IgD-negative memory B cell (primary cell): Measurements from ENCODE around the gene IL9. TPM values are rescaled to one million over a fixed set of nuclear protein-coding genes. Genes with fewer than 3 reads are reported as not detected.

Experiments
- H3K27ac Mint-ChIP-seq, 3 donors: one replicate each; pipeline ENCODE4 v1.8.0; 2020 to 2022; ENCODE audit warnings: mild to moderate bottlenecking in 3 of 3, mixed read lengths in 3 of 3, moderate library complexity in 1 of 3
- H3K27me3 Mint-ChIP-seq: one replicate; pipeline ENCODE4 v1.8.0; 2021; ENCODE audit warnings: mixed read lengths
- H3K36me3 Mint-ChIP-seq: one replicate; pipeline ENCODE4 v1.8.0; 2020; ENCODE audit warnings: mild to moderate bottlenecking, mixed read lengths
- H3K4me1 Mint-ChIP-seq, 3 donors: one replicate each; pipeline ENCODE4 v1.8.0; 2020 to 2022; ENCODE audit warnings: mixed read lengths in 3 of 3, mild to moderate bottlenecking in 1 of 3
- H3K4me3 Mint-ChIP-seq, 4 donors: one replicate each; pipeline ENCODE4 v1.8.0; 2020 to 2022; ENCODE audit warnings: mild to moderate bottlenecking in 4 of 4, mixed read lengths in 4 of 4, moderate library complexity in 3 of 4
- H3K9me3 Mint-ChIP-seq, 3 donors: one replicate each; pipeline ENCODE4 v1.8.0; 2020 to 2021; ENCODE audit warnings: mixed read lengths in 3 of 3, mild to moderate bottlenecking in 1 of 3
- polyA plus RNA-seq: library from polyadenylated mRNA; unstranded; fragments of 300-500 nt; fragmentation: Illumina TruSeq; gene quantifications from one replicate; pipeline ENCODE4 v1.2.3, GENCODE V29; 2021

The IL9 gene
- polyA plus RNA-seq, 1 donor from 2014 or later, result not detected

DNA sequence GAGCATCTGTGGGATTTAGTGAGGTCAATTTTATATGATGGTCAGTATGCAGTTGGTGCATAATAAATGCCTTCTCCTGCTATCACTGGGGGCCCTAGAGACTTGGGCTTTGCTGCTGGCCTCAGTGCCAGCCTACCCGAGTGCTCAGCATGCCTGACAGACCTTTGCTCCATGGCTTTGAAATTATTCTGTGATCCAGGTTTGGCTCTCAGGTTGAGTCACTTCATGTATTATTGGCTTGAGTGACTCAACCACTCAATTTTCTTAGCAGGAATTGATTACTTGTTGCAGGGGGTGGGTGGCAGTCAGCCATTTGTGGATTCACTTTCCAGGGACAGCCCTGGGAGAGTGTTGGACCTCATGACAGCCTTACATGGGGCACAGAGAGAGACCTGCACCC lies 47.7 kb downstream of the IL9 start:
- no peak overlapping the region for H3K27ac Mint-ChIP-seq
- peaks cover 0 to 3% (median 0%) of the 10 kb centered on the region in 3 donors for H3K4me1 Mint-ChIP-seq
- no peaks in the 10 kb centered on the region for H3K36me3 Mint-ChIP-seq
- H3K4me3 Mint-ChIP-seq, result no peak overlapping the region
- H3K27me3 Mint-ChIP-seq, result no peaks in the 10 kb centered on the region
- H3K9me3 Mint-ChIP-seq, result peaks cover 0 to 5% (median 0%) of the 10 kb centered on the region in 3 donors

DNA sequence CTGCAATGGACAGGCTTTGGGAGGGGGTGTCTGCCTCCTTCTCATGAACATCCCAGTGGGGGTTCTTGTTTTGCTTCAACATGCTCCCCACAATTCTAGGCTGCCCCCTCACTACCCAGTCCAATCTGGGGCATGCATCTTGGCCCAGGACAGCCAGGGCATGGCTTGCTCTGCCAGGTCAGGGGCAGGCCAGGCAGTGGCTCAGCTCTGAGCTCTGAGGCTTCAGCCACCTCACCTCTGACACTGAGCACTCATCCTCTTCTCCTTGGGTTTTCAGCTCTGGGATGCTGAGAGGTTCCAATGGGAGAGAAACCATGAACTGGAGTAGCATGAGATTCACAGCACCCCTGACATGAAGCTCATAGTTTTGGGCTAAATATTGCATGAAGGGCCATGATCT lies 49.3 kb downstream of the IL9 start:
- Mint-ChIP-seq H3K4me3 (no peak overlapping the region), H3K27me3 (peaks cover 4% of the 10 kb centered on the region), H3K4me1 (peaks cover 0 to 3% (median 0%) of the 10 kb centered on the region in 3 donors), H3K27ac (no peak overlapping the region), H3K36me3 (no peaks in the 10 kb centered on the region), H3K9me3 (peaks cover 0 to 4% (median 0%) of the 10 kb centered on the region in 3 donors)

DNA sequence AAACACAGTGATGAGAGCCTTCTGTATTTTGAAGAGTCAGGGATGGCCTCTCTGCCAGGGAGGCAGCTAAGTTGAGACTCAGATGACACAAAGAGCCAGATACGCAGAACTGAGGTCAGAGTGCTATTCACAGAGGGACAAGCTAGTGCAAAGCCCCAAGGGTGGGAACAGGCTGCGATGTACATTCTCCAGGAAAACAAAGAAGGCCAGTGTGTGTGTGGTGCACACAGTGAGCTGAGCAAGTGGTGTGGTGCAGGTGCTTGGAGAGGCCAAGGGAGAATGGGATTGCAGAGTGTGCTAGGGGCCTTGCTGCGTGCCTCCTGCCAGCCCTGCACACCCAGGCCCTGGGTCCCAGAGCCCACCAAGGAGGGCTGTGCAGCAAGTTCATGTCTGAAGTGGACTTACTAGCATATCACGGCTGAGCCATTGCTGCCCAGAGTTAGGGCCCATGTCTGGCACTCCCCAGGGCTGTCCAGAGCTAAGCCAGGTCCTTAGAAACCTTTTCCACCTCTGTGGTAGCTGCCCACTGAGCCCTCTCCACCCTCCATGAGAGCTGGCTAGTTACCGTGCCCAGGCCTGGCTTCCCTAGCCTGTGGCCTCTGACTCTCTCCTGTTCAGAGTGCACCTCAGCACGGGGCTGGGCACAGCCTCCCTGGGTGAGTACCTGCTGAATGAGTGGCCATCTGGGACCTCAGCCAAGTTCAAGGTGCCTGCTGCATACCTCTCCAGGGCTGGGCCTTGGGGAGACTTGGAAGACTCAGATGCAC lies 51.9 kb downstream of the IL9 start:
- peaks cover 4% of the 10 kb centered on the region for H3K27me3 Mint-ChIP-seq
- peaks cover 3 to 9% (median 9%) of the 10 kb centered on the region in 3 donors for H3K9me3 Mint-ChIP-seq
- H3K4me1 Mint-ChIP-seq, result no peaks in the 10 kb centered on the region
- H3K36me3 Mint-ChIP-seq, result no peaks in the 10 kb centered on the region
- no peak overlapping the region for H3K4me3 Mint-ChIP-seq
- H3K27ac Mint-ChIP-seq, result no peak overlapping the region

DNA sequence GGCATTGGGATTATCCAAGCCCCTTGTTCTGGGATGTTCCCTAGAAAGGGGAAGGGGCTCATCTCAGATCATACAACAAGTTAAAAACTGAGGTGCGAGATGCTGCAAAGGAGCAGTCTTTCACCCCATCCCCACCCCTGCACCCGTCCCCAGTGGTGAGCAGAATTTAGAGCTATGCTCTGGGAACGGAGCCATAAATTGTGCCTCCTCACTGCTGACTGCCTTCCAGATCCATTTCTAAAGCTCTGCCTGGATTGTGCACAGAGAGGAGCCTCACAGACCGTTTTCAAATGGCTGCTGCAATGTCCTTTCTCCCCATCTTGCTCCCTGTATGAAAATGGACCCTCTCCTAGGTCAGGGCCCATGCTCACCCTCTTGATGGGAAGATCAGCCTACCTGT lies 52.9 kb downstream of the IL9 start:
- no peaks in the 10 kb centered on the region for H3K36me3 Mint-ChIP-seq
- no peak overlapping the region for H3K4me3 Mint-ChIP-seq
- no peak overlapping the region for H3K27ac Mint-ChIP-seq
- H3K4me1 Mint-ChIP-seq, result no peaks in the 10 kb centered on the region
- H3K9me3 Mint-ChIP-seq, result peaks cover 3 to 13% (median 13%) of the 10 kb centered on the region in 3 donors
- H3K27me3 Mint-ChIP-seq, result peaks cover 4% of the 10 kb centered on the region

Other genes starting within 250 kb of the IL9 start
- not detected for gene SLC25A48, start 61.2 kb downstream of the IL9 start, polyA plus RNA-seq
- not detected for gene LECT2, start 59.1 kb upstream of the IL9 start, polyA plus RNA-seq
- 7.1 TPM for gene TGFBI, start 133.1 kb upstream of the IL9 start, polyA plus RNA-seq
- gene SMAD5, start 237.0 kb upstream of the IL9 start, polyA plus RNA-seq, result 26.9 TPM